Stimulated activated CD4-positive, alpha-beta T cell treated with anti-CD3 and anti-CD28 coated beads, Interleukin-15, amount 100 ng/mL, for 1 hour (primary cell): ENCODE data around the gene SLC25A23.
"Not testable (repeated sequence)": the region's sequence is repeated elsewhere in the genome, so short reads cannot be mapped to it uniquely, and the experiment has no call there.

ENCODE experiments used
- DNase-seq, 2 donors: peaks; one replicate each; pipeline ENCODE4 v3.0.0-alpha.2; 2020; ENCODE audit warnings: low read depth in 1 of 2, low spot score in 1 of 2

The SLC25A23 gene

GRCh38 chr19:6459262-6460098 lies at the start of gene SLC25A23:
SLC25A23 (minus strand) TSS chr19:6459792; CDS start chr19:6459628, 164 bp downstream.
- DNase-seq = peak; percentile 15 to 48

GRCh38 chr19:6508028-6508771 lies 48.6 kb upstream of the SLC25A23 start:
- not testable (repeated sequence) for DNase-seq

- no peak for DNase-seq
Measured at GRCh38 chr19:6503407-6504201, 44.0 kb upstream of the SLC25A23 start.

GRCh38 chr19:6501740-6502648 lies 42.4 kb upstream of the SLC25A23 start, which contains the start of gene TUBB4A:
TUBB4A (minus strand) TSS chr19:6502309; CDS start chr19:6502212, 97 bp downstream.
- peak in 1 of 2 donors; percentile 38 for DNase-seq

GRCh38 chr19:6500837-6501739 lies 41.5 kb upstream of the SLC25A23 start:
- no peak for DNase-seq

- no peak for DNase-seq
Measured at GRCh38 chr19:6499052-6499790, 39.6 kb upstream of the SLC25A23 start.

GRCh38 chr19:6498294-6499036 lies 38.9 kb upstream of the SLC25A23 start:
- DNase-seq = no peak

- no peak for DNase-seq
Measured at GRCh38 chr19:6495947-6496346, 36.4 kb upstream of the SLC25A23 start.

- DNase-seq = no peak
Measured at GRCh38 chr19:6494438-6495036, 34.9 kb upstream of the SLC25A23 start.

- DNase-seq = no peak
Measured at GRCh38 chr19:6491802-6492592, 32.4 kb upstream of the SLC25A23 start.

GRCh38 chr19:6490134-6490533 lies 30.5 kb upstream of the SLC25A23 start:
- DNase-seq = no peak

- DNase-seq = no peak
Measured at GRCh38 chr19:6489278-6490061, 29.9 kb upstream of the SLC25A23 start.

- DNase-seq = no peak
Measured at GRCh38 chr19:6484831-6485230, 25.2 kb upstream of the SLC25A23 start.

GRCh38 chr19:6484230-6484629 lies 24.6 kb upstream of the SLC25A23 start:
- no peak for DNase-seq

GRCh38 chr19:6483235-6483634 lies 23.6 kb upstream of the SLC25A23 start:
- no peak for DNase-seq

GRCh38 chr19:6482343-6482686 lies 22.7 kb upstream of the SLC25A23 start:
- no peak for DNase-seq
